Transverse colon (tissue), 4 donors: ENCODE data around the gene PIGT.

ENCODE experiments used
- CTCF ChIP-seq, 5 experiments: fragments of 200-600 bp in 3 of 5; fragments of 450-650 bp in 2 of 5; sonication (generic) in 3 of 5; IDR thresholded peaks; 1 replicate in 2 of 5; 2 replicates in 3 of 5; pipeline ENCODE4 v1.5.1; 2016 to 2017; ENCODE audit warnings: antibody characterized with exemption in 5 of 5, inconsistent platforms in 3 of 5, mild to moderate bottlenecking in 2 of 5, moderate library complexity in 1 of 5
- POLR2A ChIP-seq: fragments of 450-650 bp; IDR thresholded peaks from one replicate; pipeline ENCODE4 v1.6.1; 2016; ENCODE audit warnings: antibody characterized with exemption, mild to moderate bottlenecking, moderate library complexity
- POLR2AphosphoS5 ChIP-seq, 3 donors: sonication (generic); formaldehyde crosslinking; IDR thresholded peaks; one replicate each; pipeline ENCODE4 v1.6.1; 2016; ENCODE audit warnings: antibody characterized with exemption in 3 of 3

- TF ChIP-seq POLR2A (no peak), POLR2AphosphoS5 (IDR thresholded peaks at IDR 0.05) (no peak), CTCF (IDR thresholded peaks at IDR 0.05) (no peak)
Measured at GRCh38 chr20:45461225-45461624, 45.3 kb downstream of the PIGT start.
